ENCODE results near the gene AIDA. TPM values are rescaled to one million over a fixed set of nuclear protein-coding genes. Genes with fewer than 3 reads are reported as not detected.

Gene AIDA
- total and polyA plus RNA-seq, 4 donors = 35.1 to 97.2 (median 62.2) TPM

DNA sequence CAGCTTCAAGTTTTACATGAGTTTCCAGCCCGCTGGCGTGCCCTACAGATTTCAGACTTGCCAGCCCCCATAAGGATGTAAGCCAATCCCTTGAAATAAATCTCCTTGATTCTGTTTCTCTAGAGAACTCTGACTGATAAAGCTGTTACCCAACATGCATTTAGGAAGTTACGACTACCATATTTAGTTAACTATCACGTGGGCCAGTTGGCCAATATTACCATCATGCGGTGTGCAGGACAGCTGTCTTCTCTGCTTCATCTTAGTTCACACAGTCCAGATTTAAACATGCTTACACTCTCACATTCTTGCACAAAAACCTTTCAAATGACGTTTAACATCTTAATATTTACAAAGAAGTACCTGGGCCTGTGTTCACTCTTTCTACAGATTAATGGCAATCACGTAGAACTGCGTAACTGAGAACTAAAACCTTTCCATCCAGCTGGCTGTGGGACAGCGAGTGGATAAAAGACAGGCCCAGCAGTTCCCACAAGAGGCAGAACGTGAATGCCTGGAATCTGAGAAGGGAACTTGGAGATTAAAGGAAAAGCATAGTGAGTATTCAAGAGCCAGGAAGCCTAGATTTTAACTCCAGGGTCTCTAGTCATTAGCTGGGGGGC, 45.5 kb upstream of the AIDA start:
- H3K9ac ChIP-seq (ENCODE audit: insufficient read depth in 1 of 2, low read length in 2 of 2) = no peak overlapping the region
- peaks cover 0 to 14% (median 0%) of the 10 kb centered on the region in 5 donors for H3K4me1 ChIP-seq (ENCODE audit: control insufficient read depth in 5 of 5, insufficient read depth in 5 of 5, low read length in 5 of 5)
- no peaks in the 10 kb centered on the region for H3K27me3 ChIP-seq (ENCODE audit: control insufficient read depth in 3 of 3, insufficient read depth in 3 of 3, low read length in 2 of 3)
- no peak for DNase-seq
- H3K4me3 ChIP-seq = no peak overlapping the region
- TF ChIP-seq, protein P1, sequence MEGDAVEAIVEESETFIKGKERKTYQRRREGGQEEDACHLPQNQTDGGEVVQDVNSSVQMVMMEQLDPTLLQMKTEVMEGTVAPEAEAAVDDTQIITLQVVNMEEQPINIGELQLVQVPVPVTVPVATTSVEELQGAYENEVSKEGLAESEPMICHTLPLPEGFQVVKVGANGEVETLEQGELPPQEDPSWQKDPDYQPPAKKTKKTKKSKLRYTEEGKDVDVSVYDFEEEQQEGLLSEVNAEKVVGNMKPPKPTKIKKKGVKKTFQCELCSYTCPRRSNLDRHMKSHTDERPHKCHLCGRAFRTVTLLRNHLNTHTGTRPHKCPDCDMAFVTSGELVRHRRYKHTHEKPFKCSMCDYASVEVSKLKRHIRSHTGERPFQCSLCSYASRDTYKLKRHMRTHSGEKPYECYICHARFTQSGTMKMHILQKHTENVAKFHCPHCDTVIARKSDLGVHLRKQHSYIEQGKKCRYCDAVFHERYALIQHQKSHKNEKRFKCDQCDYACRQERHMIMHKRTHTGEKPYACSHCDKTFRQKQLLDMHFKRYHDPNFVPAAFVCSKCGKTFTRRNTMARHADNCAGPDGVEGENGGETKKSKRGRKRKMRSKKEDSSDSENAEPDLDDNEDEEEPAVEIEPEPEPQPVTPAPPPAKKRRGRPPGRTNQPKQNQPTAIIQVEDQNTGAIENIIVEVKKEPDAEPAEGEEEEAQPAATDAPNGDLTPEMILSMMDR (IDR thresholded peaks at IDR 0.05; ENCODE audit: control extremely low read depth, extremely low read depth) = no peak
- ATAC-seq (ENCODE audit: insufficient read depth, low FRiP score) = no peak
- 78 to 83% methylated on average over 10 of the region's 10 CpGs for WGBS, 2 donors
- no peaks in the 10 kb centered on the region for H3K9me3 ChIP-seq (ENCODE audit: control insufficient read depth in 4 of 4, insufficient read depth in 3 of 4, low read length in 3 of 4)
- no peak overlapping the region for H3K27ac ChIP-seq (ENCODE audit: low read depth in 1 of 2, low read length in 1 of 2)
- H3K36me3 ChIP-seq (ENCODE audit: control insufficient read depth in 4 of 4, insufficient read depth in 4 of 4, low read length in 4 of 4) = no peaks in the 10 kb centered on the region

DNA sequence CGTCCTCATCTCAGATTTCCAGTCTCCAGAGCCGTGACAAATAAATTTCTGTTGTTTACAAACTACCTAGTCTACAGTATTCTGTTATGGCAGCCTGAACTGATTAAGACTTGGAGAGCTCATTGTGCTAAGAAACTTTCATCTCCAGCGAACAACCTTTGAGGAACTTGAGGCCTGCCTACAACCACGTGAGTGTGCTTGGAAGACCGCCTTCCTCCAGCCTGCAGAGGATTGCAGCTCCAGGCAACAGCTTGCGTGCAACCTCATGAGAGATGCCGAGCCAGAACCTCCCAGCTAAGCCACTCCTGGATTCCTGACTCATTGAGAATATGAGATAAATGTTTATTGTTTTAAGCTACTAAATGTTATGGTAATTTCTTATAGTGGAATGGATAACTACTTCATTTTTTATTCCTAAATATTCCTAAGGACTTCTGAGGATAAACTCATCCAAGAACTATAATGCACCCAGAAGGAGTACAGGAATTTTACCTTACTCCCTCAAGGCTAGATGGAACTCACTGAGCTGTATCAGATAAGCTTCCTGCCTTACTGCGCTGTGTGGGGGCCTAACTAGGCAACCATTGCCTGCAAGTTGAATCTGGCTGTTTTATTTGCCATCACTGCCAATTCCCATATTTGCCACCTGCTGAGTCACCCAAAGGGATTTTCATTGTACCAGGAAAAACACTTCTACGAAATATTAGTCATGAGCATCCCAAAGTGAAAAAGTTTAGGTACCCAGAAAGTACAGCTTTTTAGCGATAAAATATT, 42.3 kb upstream of the AIDA start:
- H3K9ac ChIP-seq (ENCODE audit: insufficient read depth in 1 of 2, low read length in 2 of 2) = no peak overlapping the region
- DNase-seq (no peak), ATAC-seq (ENCODE audit: insufficient read depth, low FRiP score) (no peak)
- no peaks in the 10 kb centered on the region for H3K27me3 ChIP-seq (ENCODE audit: control insufficient read depth in 3 of 3, insufficient read depth in 3 of 3, low read length in 2 of 3)
- H3K4me1 ChIP-seq (ENCODE audit: control insufficient read depth in 5 of 5, insufficient read depth in 5 of 5, low read length in 5 of 5) = peaks cover 0 to 4% (median 0%) of the 10 kb centered on the region in 5 donors
- TF ChIP-seq, protein P1 (IDR thresholded peaks at IDR 0.05; ENCODE audit: control extremely low read depth, extremely low read depth) = no peak
- H3K9me3 ChIP-seq (ENCODE audit: control insufficient read depth in 4 of 4, insufficient read depth in 3 of 4, low read length in 3 of 4) = no peaks in the 10 kb centered on the region
- no peak overlapping the region for H3K4me3 ChIP-seq
- no peaks in the 10 kb centered on the region for H3K36me3 ChIP-seq (ENCODE audit: control insufficient read depth in 4 of 4, insufficient read depth in 4 of 4, low read length in 4 of 4)
- 61 to 80% methylated on average over 10 of the region's 10 CpGs for WGBS, 2 donors
- H3K27ac ChIP-seq (ENCODE audit: low read depth in 1 of 2, low read length in 1 of 2) = no peak overlapping the region

DNA sequence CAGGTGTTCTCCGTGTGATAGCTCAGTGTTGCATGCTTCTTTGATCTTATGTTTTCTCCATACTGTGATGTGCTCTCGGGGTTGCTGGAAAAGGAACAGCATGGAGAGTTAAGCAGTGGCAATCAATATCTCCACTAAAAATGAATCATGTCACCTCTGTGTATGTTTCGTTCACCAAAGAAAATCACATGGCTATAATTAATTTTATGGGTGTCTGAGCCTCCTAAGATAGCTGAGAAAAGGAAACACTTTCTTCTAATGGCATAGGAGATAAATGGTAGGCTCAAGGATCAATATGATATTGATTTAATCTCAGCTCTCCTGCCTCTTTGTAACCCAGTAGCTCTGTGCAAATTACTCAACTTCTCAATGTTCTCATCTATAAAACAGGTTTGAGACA, 39.0 kb upstream of the AIDA start:
- Histone ChIP-seq H3K27me3 (ENCODE audit: control insufficient read depth in 3 of 3, insufficient read depth in 3 of 3, low read length in 2 of 3) (no peaks in the 10 kb centered on the region), H3K9me3 (ENCODE audit: control insufficient read depth in 4 of 4, insufficient read depth in 3 of 4, low read length in 3 of 4) (no peaks in the 10 kb centered on the region), H3K27ac (ENCODE audit: low read depth in 1 of 2, low read length in 1 of 2) (no peak overlapping the region), H3K4me1 (ENCODE audit: control insufficient read depth in 5 of 5, insufficient read depth in 5 of 5, low read length in 5 of 5) (no peaks in the 10 kb centered on the region), H3K9ac (ENCODE audit: insufficient read depth in 1 of 2, low read length in 2 of 2) (no peak overlapping the region), H3K4me3 (no peak overlapping the region), H3K36me3 (ENCODE audit: control insufficient read depth in 4 of 4, insufficient read depth in 4 of 4, low read length in 4 of 4) (no peaks in the 10 kb centered on the region)
- no peak for DNase-seq
- no peak for ATAC-seq (ENCODE audit: insufficient read depth, low FRiP score)
- TF ChIP-seq, protein P1 (IDR thresholded peaks at IDR 0.05; ENCODE audit: control extremely low read depth, extremely low read depth) = no peak
- WGBS, 2 donors = 90 to 99% methylated on average over 3 of the region's 3 CpGs

Data from lung (tissue), 12 donors.